DMS114 treated with DMSO at 0.1 percent for 48 hours (cell line): ENCODE data around the gene MTA2.
A peak's percentile ranks its signal among the peaks of the same experiment; 100 is the strongest.
"Not testable (repeated sequence)": the region's sequence is repeated elsewhere in the genome, so short reads cannot be mapped to it uniquely, and the experiment has no call there.

Experiments used
- DNase-seq: peaks from one replicate; lab custom pipeline; 2025; ENCODE audit not compliant: unreplicated experiment; lab: John Stamatoyannopoulos, UW

Gene MTA2

GRCh38 chr11:62592989-62593421, 8.7 kb downstream of the MTA2 start:
- no peak for DNase-seq

- no peak for DNase-seq
These were observed 9.4 kb downstream of the MTA2 start for GRCh38 chr11:62592146-62592815.

DNA sequence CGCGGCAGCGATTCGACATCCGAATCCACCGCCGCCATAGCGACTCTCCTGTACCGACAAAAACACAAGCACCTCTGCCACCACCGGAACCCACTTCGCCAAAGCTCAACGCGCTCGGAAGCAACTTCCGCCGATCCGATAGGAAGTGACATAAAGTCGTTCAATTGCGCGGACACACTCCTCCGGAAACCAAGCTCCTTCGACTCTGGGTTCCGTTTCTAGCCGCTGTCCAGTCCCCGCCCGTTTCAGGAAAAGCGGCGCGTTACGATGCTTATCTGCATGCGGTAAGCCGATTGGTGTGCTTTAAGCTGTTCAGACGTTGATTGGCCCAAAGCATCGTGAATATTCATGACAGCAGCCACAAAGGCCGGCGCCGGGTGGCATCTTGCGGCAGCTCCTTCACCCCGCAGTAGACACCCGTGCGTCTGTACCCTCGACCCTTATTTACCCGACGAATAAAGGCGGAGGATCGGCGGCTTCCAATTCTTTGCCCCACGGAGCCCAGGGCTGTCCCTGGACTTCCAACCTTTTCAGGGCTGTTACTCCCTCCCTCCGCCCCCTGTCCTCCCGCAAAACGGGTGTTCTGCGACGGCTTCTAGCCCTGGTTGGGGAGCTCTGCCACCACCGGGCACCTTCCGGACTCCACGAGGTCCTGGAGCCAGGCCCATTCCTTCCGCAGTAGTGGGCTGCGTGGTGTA, 10.1 kb downstream of the MTA2 start, which contains the start of gene TUT1:
TUT1 (minus strand) TSS at position 76 of the 698 bp plus-strand sequence; CDS start at position 38, 38 bp downstream.
- peak; percentile 99 for DNase-seq

DNA sequence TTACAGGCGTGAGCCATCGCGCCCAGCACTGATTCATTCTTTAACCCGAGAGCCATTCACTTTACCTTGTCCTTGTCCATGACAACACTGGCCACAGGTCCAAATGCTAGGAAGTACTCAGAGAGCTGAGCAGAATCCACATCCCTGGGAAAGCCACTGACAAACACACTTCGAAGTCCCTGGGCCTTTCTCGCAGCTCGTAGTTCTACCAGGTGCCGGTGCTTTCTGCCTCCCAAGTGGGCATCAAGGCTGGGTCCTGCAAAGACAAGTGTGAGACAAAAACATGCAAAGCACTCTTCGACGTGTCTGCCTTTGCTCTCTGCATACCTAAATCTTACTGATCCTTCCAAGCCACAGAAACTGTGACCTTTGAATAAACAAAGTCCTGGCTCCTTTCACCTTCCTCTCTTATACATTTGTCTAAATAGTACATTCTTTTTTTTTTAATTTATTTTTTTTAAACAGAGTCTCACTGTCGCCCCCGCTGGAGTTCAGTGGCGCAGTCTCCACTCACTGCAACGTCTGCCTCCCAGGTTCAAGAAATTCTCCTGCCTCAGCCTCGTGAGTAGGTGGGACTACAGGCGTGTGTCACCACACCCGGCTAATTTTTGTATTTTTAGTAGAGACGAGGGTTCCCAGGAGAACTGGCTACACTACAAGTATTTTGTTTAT, 12.6 kb downstream of the MTA2 start:
- DNase-seq = peak; percentile 18

- DNase-seq = not testable (repeated sequence)
These were observed 16.3 kb downstream of the MTA2 start for GRCh38 chr11:62585356-62585755.

DNA sequence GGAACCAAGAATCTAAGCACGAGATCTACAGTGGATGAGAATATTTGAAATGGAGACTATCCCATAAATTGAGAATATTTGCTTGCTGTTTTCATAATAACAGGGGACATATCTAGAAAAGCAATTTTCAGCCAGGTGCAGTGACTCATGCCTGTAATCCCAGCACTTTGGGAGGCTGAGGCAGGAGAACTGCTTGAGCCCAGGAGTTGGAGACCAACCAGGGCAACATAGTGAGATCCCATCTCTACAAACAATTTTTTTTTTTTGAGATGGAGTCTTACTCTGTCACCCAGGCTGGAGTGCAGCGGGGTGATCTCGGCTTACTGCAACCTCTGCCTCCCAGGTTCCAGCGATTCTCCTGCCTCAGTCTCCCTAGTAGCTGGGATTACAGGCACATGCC, 19.9 kb downstream of the MTA2 start:
- not testable (repeated sequence) for DNase-seq

DNA sequence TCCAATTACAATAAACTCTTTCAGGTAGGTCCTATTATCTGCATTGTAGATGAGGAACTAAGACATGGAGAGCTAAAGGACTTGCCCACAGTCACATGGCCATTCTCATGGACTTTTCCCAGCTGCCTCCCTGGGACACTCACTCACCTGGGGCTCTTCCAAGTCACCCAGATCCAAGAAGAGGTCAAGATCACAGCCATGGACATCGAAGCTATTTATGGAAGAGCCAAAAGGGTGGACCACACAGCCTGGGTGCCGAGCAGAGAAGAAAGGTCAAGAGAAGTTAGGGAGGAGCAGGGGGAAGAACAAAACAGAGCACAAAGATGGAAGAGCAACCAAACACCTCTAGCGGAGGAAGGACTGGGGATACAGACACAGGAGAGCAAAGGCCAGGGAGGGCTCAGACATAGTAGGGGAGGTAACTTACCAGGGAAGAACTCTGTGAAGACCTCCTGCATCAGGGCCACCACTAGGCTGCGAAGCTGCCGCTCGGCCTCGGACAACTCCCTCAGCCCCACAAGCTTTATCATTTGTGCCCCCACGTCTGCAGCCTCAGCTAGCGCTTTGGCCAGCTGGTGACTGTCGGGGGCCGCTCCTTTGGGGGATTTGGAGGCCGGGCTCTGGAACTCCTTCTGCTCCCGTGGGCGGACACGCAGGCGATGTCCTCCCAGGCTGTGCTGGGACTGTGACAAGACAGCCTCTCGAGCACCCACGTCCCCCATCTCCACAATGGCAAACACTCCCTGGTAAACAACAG, 20.5 kb downstream of the MTA2 start:
- no peak for DNase-seq

GRCh38 chr11:62579252-62579651, 22.4 kb downstream of the MTA2 start:
- no peak for DNase-seq

- no peak for DNase-seq
These were observed 23.1 kb downstream of the MTA2 start for GRCh38 chr11:62578541-62578940.

- no peak for DNase-seq
These were observed 24.5 kb downstream of the MTA2 start for GRCh38 chr11:62577046-62577714.

- no peak for DNase-seq
These were observed 25.8 kb downstream of the MTA2 start for GRCh38 chr11:62575837-62576236.

- DNase-seq = no peak
These were observed 26.5 kb downstream of the MTA2 start for GRCh38 chr11:62575156-62575555.

DNA sequence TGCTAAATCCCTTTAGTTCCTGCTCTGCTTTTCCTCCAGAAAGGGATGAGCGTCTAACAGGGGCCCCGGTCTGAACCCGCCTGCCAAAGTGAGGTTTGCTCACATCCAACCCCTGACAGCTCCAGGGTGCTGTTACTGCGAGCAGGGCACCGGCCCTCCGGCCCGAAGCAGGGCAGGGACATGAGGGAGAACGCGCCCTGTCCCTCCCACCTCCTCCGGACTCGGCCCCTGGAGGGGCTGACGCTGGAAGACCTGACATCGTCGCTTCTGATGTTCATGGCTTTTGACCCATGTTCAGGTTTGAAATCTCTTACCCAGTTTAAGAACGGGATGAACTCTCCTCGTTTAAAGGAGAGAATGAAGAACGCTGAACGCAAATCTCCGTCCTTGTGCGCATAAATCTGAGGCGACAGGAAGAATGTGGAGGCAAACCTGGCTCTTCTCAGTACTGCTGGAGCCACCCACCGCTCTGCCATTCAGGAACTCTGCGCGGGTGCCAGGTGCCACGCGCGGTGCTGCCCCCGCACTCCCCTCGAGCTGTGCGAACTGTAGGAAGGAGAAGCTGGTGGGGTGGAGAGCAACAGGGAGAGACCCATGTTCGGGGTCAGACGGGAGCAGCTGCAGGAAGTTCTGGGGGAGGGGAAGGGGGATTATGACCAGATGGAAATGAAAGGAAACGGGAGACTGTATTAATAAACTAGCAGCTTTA, 27.1 kb downstream of the MTA2 start:
- DNase-seq = no peak

DNA sequence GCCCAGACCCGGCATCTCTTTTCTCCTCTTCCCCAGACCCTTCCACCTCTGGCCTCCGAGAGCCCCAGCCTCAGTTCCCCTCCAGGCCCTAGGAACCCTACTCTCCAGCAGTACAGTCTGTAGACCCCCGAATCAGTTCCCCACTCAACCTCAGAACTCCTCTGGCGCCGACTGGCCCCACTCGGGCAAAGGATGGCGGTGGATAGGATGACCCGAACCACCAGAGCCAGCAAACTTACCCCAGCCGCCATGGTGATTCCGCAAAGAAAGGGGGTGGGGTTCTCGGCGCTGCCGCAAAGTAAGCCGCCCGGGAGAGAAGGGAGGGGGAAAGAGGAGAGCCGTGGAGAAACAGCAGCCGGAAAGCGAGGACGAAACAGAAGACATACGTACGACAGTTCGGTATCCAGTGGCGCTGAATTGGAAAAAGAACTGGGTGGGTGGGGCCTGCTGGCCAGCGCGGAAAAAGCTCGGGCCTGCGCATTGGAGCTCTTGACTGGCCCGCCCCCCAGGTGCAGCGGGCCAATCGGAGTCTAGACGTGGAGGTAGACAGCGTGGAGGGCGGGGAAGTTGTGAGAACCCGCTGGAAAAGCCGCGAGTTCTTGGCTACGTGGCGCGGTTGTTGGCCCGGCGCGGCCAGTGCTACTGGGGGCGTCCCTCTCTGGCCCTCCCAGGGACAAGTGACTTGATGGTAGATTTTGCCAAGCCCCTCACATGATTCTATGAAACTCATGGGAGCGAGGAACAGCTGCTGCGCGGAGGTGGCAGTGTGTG, 27.9 kb downstream of the MTA2 start, which contains the start of gene EEF1G:
EEF1G (minus strand) TSS at position 300 of the 771 bp plus-strand sequence; CDS start at position 251, 49 bp downstream.
- DNase-seq = peak; percentile 100

DNA sequence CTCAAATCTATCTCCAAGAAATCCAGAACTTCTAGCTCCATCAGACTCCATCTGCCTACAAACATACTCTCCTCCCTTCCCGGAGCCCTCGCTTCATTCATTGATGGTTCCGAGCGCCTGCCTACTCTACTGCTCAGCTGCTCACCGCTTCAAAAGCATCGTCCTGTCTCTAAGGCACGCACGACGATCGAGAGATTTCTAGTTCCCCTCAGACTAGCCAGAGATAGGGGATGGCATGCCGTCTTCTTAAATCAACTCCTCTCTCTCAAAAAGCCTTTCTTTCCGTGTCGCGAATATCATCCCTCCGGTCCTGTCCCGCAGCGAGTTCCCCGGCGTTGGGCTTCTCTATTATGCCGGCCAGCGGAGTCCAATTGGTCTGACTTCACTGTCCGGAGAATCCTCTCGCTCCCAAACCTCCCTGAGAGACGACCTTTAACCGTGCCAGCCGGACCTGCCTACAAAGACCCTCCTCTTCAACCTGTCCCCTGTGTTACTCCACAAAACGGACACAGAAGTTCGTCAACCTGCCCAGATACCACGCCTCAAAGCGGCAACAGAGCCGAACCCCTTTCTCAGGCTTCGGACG, 28.6 kb downstream of the MTA2 start:
- DNase-seq = no peak

- no peak for DNase-seq
These were observed 29.2 kb downstream of the MTA2 start for GRCh38 chr11:62572431-62572830.

- not testable (repeated sequence) for DNase-seq
These were observed 30.2 kb downstream of the MTA2 start for GRCh38 chr11:62571493-62571892.

DNA sequence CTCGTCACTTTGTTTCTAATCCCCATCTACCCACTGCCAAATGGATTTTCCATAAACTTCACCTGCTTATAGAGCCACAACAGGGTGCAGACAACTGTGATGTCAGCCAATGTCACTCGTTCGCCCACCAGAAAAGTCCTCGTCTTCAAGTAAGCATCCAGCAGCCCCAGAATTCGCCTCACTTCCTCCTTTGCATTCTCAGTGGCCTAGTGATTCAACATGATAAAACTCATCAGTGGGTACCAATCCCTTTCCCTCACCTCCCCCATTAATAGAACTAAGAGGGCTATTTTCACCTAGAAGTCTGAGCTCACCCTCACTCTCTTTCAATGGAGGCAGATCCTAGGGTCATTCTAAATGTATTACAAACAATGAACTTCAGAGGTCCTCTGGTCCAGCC, 30.8 kb downstream of the MTA2 start:
- not testable (repeated sequence) for DNase-seq

- DNase-seq = no peak
These were observed 32.1 kb downstream of the MTA2 start for GRCh38 chr11:62569611-62570010.
